ENCODE results near the gene NBAS. TPM values are rescaled to one million over a fixed set of nuclear protein-coding genes. Genes with fewer than 3 reads are reported as not detected.

The NBAS gene
- total and polyA plus RNA-seq, 9 of the 15 experiments (the other 6 are each of a cell fraction or from before 2014, with no cell fraction given) = 15.3 to 94.4 (median 69.9) TPM

- no peak overlapping the region for H2AFZ ChIP-seq (ENCODE audit: low read depth, low read length)
- intact Hi-C loops (cut with micrococcal nuclease) = no loop called here
- ChIA-PET CTCF (ENCODE audit: low intra/inter-chr PET ratio) (no interaction called here), POLR2A (interaction anchor here (0.7 to 1.7 kb wide), 2 partner anchors 10 to 44 kb away, joined by 3 to 7 read pairs; no protein-coding TSS in a partner anchor)
- H3K79me2 ChIP-seq (ENCODE audit: control insufficient read depth, insufficient read depth, low read length) = peaks cover 23% of the 10 kb centered on the region; the same call in 2 of the 3 replicates
- no TSS peak for BruUV-seq (replicated peaks)
- no peak overlapping the region for H3K4me2 ChIP-seq (ENCODE audit: insufficient read depth, low read length)
- no peaks in the 10 kb centered on the region for H4K20me1 ChIP-seq (replicated peaks; ENCODE audit: control insufficient read depth, insufficient read depth, low read length)
- in situ Hi-C loops (cut with MboI) = no loop called here
- FAIRE-seq (no peak), DNase-seq (ENCODE audit: extremely low read depth in 1 of 4, low spot score in 3 of 4) (no peak), ATAC-seq (no peak)
- TF ChIP-seq CEBPB (tag; IDR thresholded peaks at IDR 0.05) = 0 out of 2 replicates have a peak, but pooled peaks have one; percentile 6
- peak; percentile 88 for TF ChIP-seq C11orf30 (IDR thresholded peaks at IDR 0.05; ENCODE audit: low read depth)
- peak; percentile 47; the same call in 1 of the 2 replicates for TF ChIP-seq MAFK (IDR thresholded peaks at IDR 0.05; ENCODE audit: low read length)
- peak; percentile 80 for TF ChIP-seq MAFG (tag; conservative IDR thresholded peaks at IDR 0.05)
- no peak for TF ChIP-seq ARNT (IDR thresholded peaks at IDR 0.05)
- no peak for TF ChIP-seq MEIS2 (IDR thresholded peaks at IDR 0.05; ENCODE audit: partially characterized antibody)
- no peak for TF ChIP-seq CEBPG (CRISPR knock-in tag; IDR thresholded peaks at IDR 0.05)
- TF ChIP-seq CEBPG (tag; conservative IDR thresholded peaks at IDR 0.05 in 1 of 2, IDR thresholded peaks at IDR 0.05 in 1 of 2) = peak in 1 of 2 experiments; percentile 23; a peak in 1 of 4 replicates
- TF ChIP-seq IRF2 (CRISPR knock-in tag; IDR thresholded peaks at IDR 0.05) = no peak
- TF ChIP-seq MAFF (IDR thresholded peaks at IDR 0.05; ENCODE audit: low read length) = peak; percentile 55
- no peak for TF ChIP-seq CBX3 (IDR thresholded peaks at IDR 0.05; ENCODE audit: borderline replicate concordance in 1 of 2, low read length in 2 of 2)
- TF ChIP-seq ZNF316 (IDR thresholded peaks at IDR 0.05) = peak; percentile 96
- TF ChIP-seq, protein P1, sequence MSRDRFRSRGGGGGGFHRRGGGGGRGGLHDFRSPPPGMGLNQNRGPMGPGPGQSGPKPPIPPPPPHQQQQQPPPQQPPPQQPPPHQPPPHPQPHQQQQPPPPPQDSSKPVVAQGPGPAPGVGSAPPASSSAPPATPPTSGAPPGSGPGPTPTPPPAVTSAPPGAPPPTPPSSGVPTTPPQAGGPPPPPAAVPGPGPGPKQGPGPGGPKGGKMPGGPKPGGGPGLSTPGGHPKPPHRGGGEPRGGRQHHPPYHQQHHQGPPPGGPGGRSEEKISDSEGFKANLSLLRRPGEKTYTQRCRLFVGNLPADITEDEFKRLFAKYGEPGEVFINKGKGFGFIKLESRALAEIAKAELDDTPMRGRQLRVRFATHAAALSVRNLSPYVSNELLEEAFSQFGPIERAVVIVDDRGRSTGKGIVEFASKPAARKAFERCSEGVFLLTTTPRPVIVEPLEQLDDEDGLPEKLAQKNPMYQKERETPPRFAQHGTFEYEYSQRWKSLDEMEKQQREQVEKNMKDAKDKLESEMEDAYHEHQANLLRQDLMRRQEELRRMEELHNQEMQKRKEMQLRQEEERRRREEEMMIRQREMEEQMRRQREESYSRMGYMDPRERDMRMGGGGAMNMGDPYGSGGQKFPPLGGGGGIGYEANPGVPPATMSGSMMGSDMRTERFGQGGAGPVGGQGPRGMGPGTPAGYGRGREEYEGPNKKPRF (IDR thresholded peaks at IDR 0.05; ENCODE audit: low read depth, low read length) = no peak
- no peak for TF ChIP-seq RBBP5 (IDR thresholded peaks at IDR 0.05; ENCODE audit: borderline replicate concordance, insufficient read depth, low read length, poor library complexity, severe bottlenecking)
- no peak overlapping the region for H3K9ac ChIP-seq (ENCODE audit: insufficient read depth in 1 of 2, low read depth in 2 of 2, low read length in 2 of 2)
- peaks cover 94% of the 10 kb centered on the region for H3K36me3 ChIP-seq (ENCODE audit: control insufficient read depth, insufficient read depth, low read length)
- 76% methylated on average over 2 of the region's 2 CpGs for WGBS (ENCODE audit: insufficient coverage, low coverage, missing lambda C conversion rate)
- H3K4me1 ChIP-seq (replicated peaks in 1 of 2; ENCODE audit: control insufficient read depth in 2 of 2, insufficient read depth in 2 of 2, low read length in 2 of 2) = no peaks in the 10 kb centered on the region
- no peak overlapping the region for H3K4me3 ChIP-seq
- peak overlapping the region; percentile 9; the same call in 1 of the 3 replicates for H3K27ac ChIP-seq (ENCODE audit: extremely low read depth, low read depth, low read length)
- no peaks in the 10 kb centered on the region for H3K9me3 ChIP-seq (replicated peaks; ENCODE audit: control insufficient read depth, insufficient read depth, low read depth, low read length)
- no peaks in the 10 kb centered on the region for H3K9me1 ChIP-seq (ENCODE audit: control insufficient read depth, insufficient read depth, low read length)
- no peaks in the 10 kb centered on the region for H3K27me3 ChIP-seq (ENCODE audit: control insufficient read depth in 2 of 2, insufficient read depth in 2 of 2, low read length in 2 of 2)
These were observed 54.8 kb downstream of the NBAS start for GRCh38 chr2:15506229-15506819.

All from K562 (cell line).